PC-3 (cell line): Measurements from ENCODE around the gene MET.

Source experiments
- EZH2 ChIP-seq: fragments of 300-600 bp; sonication (generic); IDR thresholded peaks from one replicate; pipeline ENCODE4 v1.6.1; 2017; ENCODE audit warnings: antibody characterized with exemption, mild to moderate bottlenecking, low read length; ENCODE audit not compliant: unreplicated experiment
- EZH2phosphoT487 ChIP-seq: fragments of 300-600 bp; sonication (generic); IDR thresholded peaks from 2 replicates; pipeline ENCODE4 v1.6.1; 2018; ENCODE audit warnings: mild to moderate bottlenecking, antibody characterized with exemption, low read length, borderline replicate concordance
- TF ChIP-seq, protein P1 (sequence below): fragments of 300-600 bp; sonication (generic); conservative IDR thresholded peaks from 2 replicates; pipeline ENCODE4 v1.5.1; 2017; ENCODE audit warnings: antibody characterized with exemption, low read depth, mild to moderate bottlenecking, low read length

- TF ChIP-seq, protein P1, sequence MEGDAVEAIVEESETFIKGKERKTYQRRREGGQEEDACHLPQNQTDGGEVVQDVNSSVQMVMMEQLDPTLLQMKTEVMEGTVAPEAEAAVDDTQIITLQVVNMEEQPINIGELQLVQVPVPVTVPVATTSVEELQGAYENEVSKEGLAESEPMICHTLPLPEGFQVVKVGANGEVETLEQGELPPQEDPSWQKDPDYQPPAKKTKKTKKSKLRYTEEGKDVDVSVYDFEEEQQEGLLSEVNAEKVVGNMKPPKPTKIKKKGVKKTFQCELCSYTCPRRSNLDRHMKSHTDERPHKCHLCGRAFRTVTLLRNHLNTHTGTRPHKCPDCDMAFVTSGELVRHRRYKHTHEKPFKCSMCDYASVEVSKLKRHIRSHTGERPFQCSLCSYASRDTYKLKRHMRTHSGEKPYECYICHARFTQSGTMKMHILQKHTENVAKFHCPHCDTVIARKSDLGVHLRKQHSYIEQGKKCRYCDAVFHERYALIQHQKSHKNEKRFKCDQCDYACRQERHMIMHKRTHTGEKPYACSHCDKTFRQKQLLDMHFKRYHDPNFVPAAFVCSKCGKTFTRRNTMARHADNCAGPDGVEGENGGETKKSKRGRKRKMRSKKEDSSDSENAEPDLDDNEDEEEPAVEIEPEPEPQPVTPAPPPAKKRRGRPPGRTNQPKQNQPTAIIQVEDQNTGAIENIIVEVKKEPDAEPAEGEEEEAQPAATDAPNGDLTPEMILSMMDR: no peak
- no peak for TF ChIP-seq EZH2
- TF ChIP-seq EZH2phosphoT487: no peak
Observed at GRCh38 chr7:116782177-116782711, 110.2 kb downstream of the MET start.
